Panc1 (cell line): ENCODE data around the gene PRKCA. TPM values are rescaled to one million over a fixed set of nuclear protein-coding genes. Genes with fewer than 3 reads are reported as not detected.

Experiments
- ATAC-seq: fragments of 200-7000 bp; cut with Tn5 transposase; 2 replicates; pipeline ENCODE4 v1.9.1; 2020; ENCODE audit warnings: mild to moderate bottlenecking, moderate library complexity
- BruUV-seq: library from RNA; stranded (reverse); fragments of 400-500 nt; replicated peaks from 2 replicates; lab custom pipeline; 2021; lab: Mats Ljungman, UMichigan
- CTCF ChIA-PET: fragments of 300-600 bp; sonication (Branson Sonifier 250); formaldehyde crosslinking; loops from one replicate; lab custom pipeline; 2022; ENCODE audit warnings: antibody characterized with exemption; lab: Charles Lee
- POLR2A ChIA-PET: fragments of 300-600 bp; sonication (Branson Sonifier 250); formaldehyde crosslinking; loops from one replicate; lab custom pipeline; 2022; ENCODE audit warnings: antibody characterized with exemption; lab: Charles Lee
- DNase-seq: peaks from one replicate; pipeline ENCODE4 v3.0.0-alpha.2; 2010; ENCODE audit warnings: low read depth, low spot score
- H3K27ac ChIP-seq: 2 replicates; pipeline ENCODE4 v1.5.1; 2011; ENCODE audit warnings: mild to moderate bottlenecking, low read length, inconsistent platforms
- H3K27me3 ChIP-seq: fragments of 200-500 bp; sonication (Bioruptor generic); 2 replicates; pipeline ENCODE4 v1.6.0; 2014; ENCODE audit warnings: low read length, inconsistent platforms; ENCODE audit not compliant: control insufficient read depth, insufficient read depth
- H3K36me3 ChIP-seq: fragments of 200-500 bp; sonication (Bioruptor generic); 2 replicates; pipeline ENCODE4 v1.5.1; 2014; ENCODE audit warnings: inconsistent platforms, mild to moderate bottlenecking, low read length, moderate library complexity; ENCODE audit not compliant: control insufficient read depth, insufficient read depth
- H3K4me1 ChIP-seq: 2 replicates; pipeline ENCODE4 v1.5.1; 2011; ENCODE audit warnings: inconsistent platforms, mild to moderate bottlenecking, low read length, moderate library complexity; ENCODE audit not compliant: control insufficient read depth, insufficient read depth
- H3K4me3 ChIP-seq, 2 experiments: 2 replicates each; pipeline ENCODE4 v1.5.1; 2011 to 2012; ENCODE audit warnings: low read depth in 2 of 2, low read length in 2 of 2, mild to moderate bottlenecking in 2 of 2, inconsistent platforms in 1 of 2, moderate library complexity in 1 of 2
- H3K9me3 ChIP-seq: fragments of 200-500 bp; sonication (Bioruptor generic); 2 replicates; pipeline ENCODE4 v1.5.1; 2014; ENCODE audit warnings: low read depth, mild to moderate bottlenecking, inconsistent platforms, low read length, moderate library complexity; ENCODE audit not compliant: control insufficient read depth, insufficient read depth
- CTCF ChIP-seq: fragments of 450-650 bp; IDR thresholded peaks from 2 replicates; pipeline ENCODE4 v1.5.1; 2017; ENCODE audit warnings: mild to moderate bottlenecking
- POLR2AphosphoS5 ChIP-seq: IDR thresholded peaks from 2 replicates; pipeline ENCODE4 v1.6.1; 2012; ENCODE audit warnings: mild to moderate bottlenecking, low read depth, low read length, moderate library complexity
- REST ChIP-seq, 2 experiments: IDR thresholded peaks; 2 replicates each; pipeline ENCODE4 v1.6.1; 2011 to 2012; ENCODE audit warnings: low read depth in 2 of 2, control low read depth in 1 of 2, low read length in 1 of 2, mild to moderate bottlenecking in 1 of 2, moderate library complexity in 1 of 2; ENCODE audit not compliant: insufficient read depth in 1 of 2
- SIN3A ChIP-seq: IDR thresholded peaks from 2 replicates; pipeline ENCODE4 v1.6.1; 2012; ENCODE audit warnings: low read depth, mild to moderate bottlenecking, low read length, moderate library complexity, borderline replicate concordance; ENCODE audit not compliant: insufficient read depth
- TCF7L2 ChIP-seq: IDR thresholded peaks from 2 replicates; pipeline ENCODE4 v1.6.1; 2011; ENCODE audit warnings: mild to moderate bottlenecking, low read depth, low read length, inconsistent platforms
- in situ Hi-C: cut with HindIII; loops from 2 replicates; pipeline ENCODE4 v1.10.0; 2016; ENCODE audit warnings: low sequenced_read_pairs, low pct_unique_long_range_greater_than_20kb
- intact Hi-C: fragments of 100-400 bp; cut with micrococcal nuclease; formaldehyde crosslinking; loops from one replicate; pipeline ENCODE4 v1.10.0; 2022; ENCODE audit not compliant: unreplicated experiment
- total RNA-seq: library from RNA; stranded (reverse); gene quantifications from one replicate; pipeline ENCODE4 v1.2.1, GENCODE V29; 2021; ENCODE audit not compliant: unreplicated experiment

Gene PRKCA
- total RNA-seq, 1 experiment from 2014 or later: 53.0 TPM

- TF ChIP-seq REST (IDR thresholded peaks at IDR 0.05; ENCODE audit: insufficient read depth in 1 of 2, low read depth in 2 of 2, low read length in 1 of 2) (no peak), SIN3A (no peak), CTCF (no peak), TCF7L2 (no peak), POLR2AphosphoS5 (no peak)
- POLR2A ChIA-PET: interaction anchor here (0.6 kb wide), 1 partner anchor 13 kb away, joined by 4 read pairs; no protein-coding TSS in a partner anchor
- no TSS peak for BruUV-seq
- DNase-seq: no peak
- in situ Hi-C loops: no loop called here
- H3K27me3 ChIP-seq: no peaks in the 10 kb centered on the region
- CTCF ChIA-PET: no interaction called here
- peak overlapping the region; percentile 67 to 75 for H3K4me3 ChIP-seq
- H3K9me3 ChIP-seq: no peaks in the 10 kb centered on the region
- peak; percentile 60 for ATAC-seq
- H3K36me3 ChIP-seq: peaks cover 11% of the 10 kb centered on the region; the same call in 1 of the 2 replicates
- intact Hi-C loops: no loop called here
- H3K27ac ChIP-seq: peak overlapping the region; percentile 89
- peaks cover 18% of the 10 kb centered on the region for H3K4me1 ChIP-seq
Measured at GRCh38 chr17:66304304-66305174, 2.1 kb downstream of the PRKCA start.

GRCh38 chr17:66306446-66306845 is 4.0 kb downstream of the PRKCA start:
- no peak for DNase-seq
- ChIA-PET CTCF (no interaction called here), POLR2A (no interaction called here)
- Histone ChIP-seq H3K27me3 (no peaks in the 10 kb centered on the region), H3K36me3 (peaks cover 15% of the 10 kb centered on the region; the same call in 1 of the 2 replicates), H3K4me3 (no peak overlapping the region; a peak in 1 of 4 replicates), H3K27ac (peak overlapping the region; percentile 89; the same call in 1 of the 2 replicates), H3K4me1 (peaks cover 14% of the 10 kb centered on the region), H3K9me3 (no peaks in the 10 kb centered on the region)
- no peak for ATAC-seq
- BruUV-seq: no TSS peak
- intact Hi-C loops (no loop called here), in situ Hi-C loops (no loop called here)
- no peak for TF ChIP-seq TCF7L2
- TF ChIP-seq REST (IDR thresholded peaks at IDR 0.05; ENCODE audit: insufficient read depth in 1 of 2, low read depth in 2 of 2, low read length in 1 of 2): no peak
- no peak for TF ChIP-seq CTCF
- no peak for TF ChIP-seq SIN3A
- no peak for TF ChIP-seq POLR2AphosphoS5
